ENCODE data around the gene SSTR3.

DNA sequence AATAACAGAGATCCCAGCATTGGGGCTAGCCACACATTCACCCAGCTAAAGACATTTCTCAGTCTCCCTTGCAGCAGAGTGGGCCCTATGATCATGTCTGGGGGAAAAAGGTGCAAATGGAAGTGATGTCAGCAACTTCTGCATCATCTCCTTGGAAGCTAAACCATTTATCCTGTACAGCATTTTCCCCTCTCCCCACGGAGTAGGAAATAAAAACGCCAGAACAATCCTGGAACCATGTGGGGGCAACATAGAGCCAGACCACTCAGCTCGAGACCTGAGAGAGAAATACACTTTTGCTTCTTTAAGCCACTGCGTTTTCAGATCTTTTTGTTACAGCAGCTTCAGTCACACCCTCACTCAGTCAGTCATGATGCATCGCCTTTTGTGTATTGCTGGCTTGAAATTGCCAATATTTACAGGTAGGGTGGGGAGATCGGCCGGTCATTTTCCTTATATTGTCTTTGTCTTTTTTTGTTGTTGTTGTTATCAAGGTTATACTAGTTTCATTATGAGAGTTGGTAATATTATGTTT lies 40.9 kb upstream of the SSTR3 start:
- TF ChIP-seq CBFA2T3 (IDR thresholded peaks at IDR 0.05) (no peak), RAD21 (CRISPR knock-in tag; conservative IDR thresholded peaks at IDR 0.05 in 1 of 2, IDR thresholded peaks at IDR 0.05 in 1 of 2) (no peak), BHLHE40 (IDR thresholded peaks at IDR 0.05; ENCODE audit: low read length) (no peak), RBBP5 (IDR thresholded peaks at IDR 0.05; ENCODE audit: borderline replicate concordance, insufficient read depth, low read length, poor library complexity, severe bottlenecking) (no peak)
- TF ChIP-seq, protein P1, sequence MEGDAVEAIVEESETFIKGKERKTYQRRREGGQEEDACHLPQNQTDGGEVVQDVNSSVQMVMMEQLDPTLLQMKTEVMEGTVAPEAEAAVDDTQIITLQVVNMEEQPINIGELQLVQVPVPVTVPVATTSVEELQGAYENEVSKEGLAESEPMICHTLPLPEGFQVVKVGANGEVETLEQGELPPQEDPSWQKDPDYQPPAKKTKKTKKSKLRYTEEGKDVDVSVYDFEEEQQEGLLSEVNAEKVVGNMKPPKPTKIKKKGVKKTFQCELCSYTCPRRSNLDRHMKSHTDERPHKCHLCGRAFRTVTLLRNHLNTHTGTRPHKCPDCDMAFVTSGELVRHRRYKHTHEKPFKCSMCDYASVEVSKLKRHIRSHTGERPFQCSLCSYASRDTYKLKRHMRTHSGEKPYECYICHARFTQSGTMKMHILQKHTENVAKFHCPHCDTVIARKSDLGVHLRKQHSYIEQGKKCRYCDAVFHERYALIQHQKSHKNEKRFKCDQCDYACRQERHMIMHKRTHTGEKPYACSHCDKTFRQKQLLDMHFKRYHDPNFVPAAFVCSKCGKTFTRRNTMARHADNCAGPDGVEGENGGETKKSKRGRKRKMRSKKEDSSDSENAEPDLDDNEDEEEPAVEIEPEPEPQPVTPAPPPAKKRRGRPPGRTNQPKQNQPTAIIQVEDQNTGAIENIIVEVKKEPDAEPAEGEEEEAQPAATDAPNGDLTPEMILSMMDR (IDR thresholded peaks at IDR 0.05 in 2 of 3, conservative IDR thresholded peaks at IDR 0.05 in 1 of 3; ENCODE audit: insufficient read depth in 2 of 3, low read depth in 1 of 3, low read length in 3 of 3): no peak; a peak in 1 of 6 replicates
- TF ChIP-seq, protein P2, sequence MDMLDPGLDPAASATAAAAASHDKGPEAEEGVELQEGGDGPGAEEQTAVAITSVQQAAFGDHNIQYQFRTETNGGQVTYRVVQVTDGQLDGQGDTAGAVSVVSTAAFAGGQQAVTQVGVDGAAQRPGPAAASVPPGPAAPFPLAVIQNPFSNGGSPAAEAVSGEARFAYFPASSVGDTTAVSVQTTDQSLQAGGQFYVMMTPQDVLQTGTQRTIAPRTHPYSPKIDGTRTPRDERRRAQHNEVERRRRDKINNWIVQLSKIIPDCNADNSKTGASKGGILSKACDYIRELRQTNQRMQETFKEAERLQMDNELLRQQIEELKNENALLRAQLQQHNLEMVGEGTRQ (CRISPR knock-in tag; IDR thresholded peaks at IDR 0.05): no peak

Data from K562 (cell line).